ENCODE results near the gene SDC1.

DNA sequence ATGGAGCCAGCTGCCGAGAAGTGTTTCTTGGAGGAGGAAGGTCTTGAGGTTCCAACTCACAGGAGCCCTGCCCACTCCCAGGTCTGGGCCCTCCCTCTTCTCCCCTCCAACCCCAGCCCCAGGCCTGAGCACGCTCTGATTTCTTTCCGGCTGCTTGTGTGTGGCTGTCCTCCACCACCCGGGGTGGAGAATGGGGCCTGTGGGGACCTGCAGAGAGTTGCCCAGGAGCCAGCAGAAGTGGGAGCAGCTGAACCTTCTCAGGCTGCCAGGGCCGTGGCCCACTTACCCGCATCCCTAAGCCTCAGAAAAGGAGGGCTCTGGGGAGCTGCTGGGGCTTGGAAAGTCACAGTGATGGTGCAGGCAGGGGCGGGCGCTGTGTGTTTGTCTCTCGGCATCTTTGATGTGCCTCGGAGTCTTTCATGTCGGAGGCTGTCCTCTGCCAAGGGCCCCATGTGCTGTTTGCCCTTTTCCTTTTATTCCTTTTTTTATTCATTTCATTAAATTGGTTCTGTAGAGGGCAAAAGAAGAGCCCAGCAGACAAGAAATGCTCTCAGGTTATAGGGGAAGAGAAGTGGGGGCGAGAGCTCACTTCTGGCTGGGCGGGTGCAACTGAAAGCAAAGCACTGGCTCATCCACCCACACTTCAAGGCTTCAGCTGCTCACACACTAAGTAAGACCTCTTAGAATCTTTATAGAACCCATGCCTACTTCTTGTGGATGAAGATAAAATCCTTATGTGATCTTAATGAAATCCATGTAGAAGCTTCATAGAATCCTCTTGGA lies 52.5 kb downstream of the SDC1 start:
- TF ChIP-seq, protein P1, sequence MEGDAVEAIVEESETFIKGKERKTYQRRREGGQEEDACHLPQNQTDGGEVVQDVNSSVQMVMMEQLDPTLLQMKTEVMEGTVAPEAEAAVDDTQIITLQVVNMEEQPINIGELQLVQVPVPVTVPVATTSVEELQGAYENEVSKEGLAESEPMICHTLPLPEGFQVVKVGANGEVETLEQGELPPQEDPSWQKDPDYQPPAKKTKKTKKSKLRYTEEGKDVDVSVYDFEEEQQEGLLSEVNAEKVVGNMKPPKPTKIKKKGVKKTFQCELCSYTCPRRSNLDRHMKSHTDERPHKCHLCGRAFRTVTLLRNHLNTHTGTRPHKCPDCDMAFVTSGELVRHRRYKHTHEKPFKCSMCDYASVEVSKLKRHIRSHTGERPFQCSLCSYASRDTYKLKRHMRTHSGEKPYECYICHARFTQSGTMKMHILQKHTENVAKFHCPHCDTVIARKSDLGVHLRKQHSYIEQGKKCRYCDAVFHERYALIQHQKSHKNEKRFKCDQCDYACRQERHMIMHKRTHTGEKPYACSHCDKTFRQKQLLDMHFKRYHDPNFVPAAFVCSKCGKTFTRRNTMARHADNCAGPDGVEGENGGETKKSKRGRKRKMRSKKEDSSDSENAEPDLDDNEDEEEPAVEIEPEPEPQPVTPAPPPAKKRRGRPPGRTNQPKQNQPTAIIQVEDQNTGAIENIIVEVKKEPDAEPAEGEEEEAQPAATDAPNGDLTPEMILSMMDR (IDR thresholded peaks at IDR 0.05): no peak
- no peak for TF ChIP-seq POLR2A (IDR thresholded peaks at IDR 0.05)

Measured in ovary (tissue), 3 donors.